Esophagus squamous epithelium (tissue), 5 donors: ENCODE data around the gene CSMD2. TPM values are rescaled to one million over a fixed set of nuclear protein-coding genes. Genes with fewer than 3 reads are reported as not detected.

ENCODE experiments used
- DNase-seq: peaks from one replicate; lab custom pipeline; 2025; lab: John Stamatoyannopoulos, UW
- H3K27ac ChIP-seq, 4 donors: fragments of 200-600 bp; sonication (generic); one replicate each; pipeline ENCODE4 v1.5.1; 2016 to 2019; ENCODE audit warnings: mild to moderate bottlenecking in 1 of 4
- H3K27me3 ChIP-seq, 4 donors: fragments of 200-600 bp; sonication (generic); 1 replicate in 3 of 4; 2 replicates in 1 of 4; pipeline versions ENCODE4 v1.5.1 to v1.6.0; 2017 to 2021; ENCODE audit warnings: antibody characterized with exemption in 1 of 4
- H3K36me3 ChIP-seq, 3 donors: fragments of 200-600 bp; sonication (generic); one replicate each; pipeline ENCODE4 v1.5.1; 2016 to 2019
- H3K4me1 ChIP-seq, 3 donors: fragments of 200-600 bp; sonication (generic); one replicate each; pipeline ENCODE4 v1.5.1; 2017 to 2019
- H3K4me3 ChIP-seq, 4 donors: fragments of 200-600 bp; sonication (generic); 1 replicate in 3 of 4; 2 replicates in 1 of 4; pipeline ENCODE4 v1.5.1; 2016 to 2019; ENCODE audit warnings: mild to moderate bottlenecking in 2 of 4, moderate library complexity in 1 of 4
- H3K9me3 ChIP-seq, 3 donors: fragments of 200-600 bp; sonication (generic); one replicate each; pipeline ENCODE4 v1.5.1; 2016 to 2019
- POLR2A ChIP-seq, 4 donors: fragments of 450-650 bp; IDR thresholded peaks; one replicate each; pipeline ENCODE4 v1.6.1; 2017; ENCODE audit warnings: antibody characterized with exemption in 4 of 4, mild to moderate bottlenecking in 4 of 4, moderate library complexity in 3 of 4
- WGBS, 2 donors: methylation state at CpG; one replicate each; pipeline ENCODE4 v1.1.5; 2018; 5-methylcytosine and 5-hydroxymethylcytosine counted together
- intact Hi-C: fragments of 100-400 bp; cut with DNase I; formaldehyde crosslinking; loops from one replicate; pipeline ENCODE4 v1.15.0; 2022
- total RNA-seq, 4 donors: library from RNA; depleted of rRNA; stranded (reverse); fragments of >200 nt; gene quantifications; one replicate each; pipeline ENCODE4 v1.1.0, GENCODE V29; 2016
- TF ChIP-seq, protein P1 (sequence below), 6 experiments: fragments of 450-650 bp in 4 of 6; fragments of 200-600 bp in 2 of 6; sonication (generic) in 2 of 6; IDR thresholded peaks; one replicate each; pipeline ENCODE4 v1.5.1; 2016 to 2019; ENCODE audit warnings: antibody characterized with exemption in 6 of 6, mild to moderate bottlenecking in 4 of 6, moderate library complexity in 4 of 6
- donor health status: DM: yes; HTN: yes; CAD: no.

Gene CSMD2
- under 1 TPM in 2 of 4 donors, not detected in 2; under 0.01 to 0.13 TPM for total RNA-seq

DNA sequence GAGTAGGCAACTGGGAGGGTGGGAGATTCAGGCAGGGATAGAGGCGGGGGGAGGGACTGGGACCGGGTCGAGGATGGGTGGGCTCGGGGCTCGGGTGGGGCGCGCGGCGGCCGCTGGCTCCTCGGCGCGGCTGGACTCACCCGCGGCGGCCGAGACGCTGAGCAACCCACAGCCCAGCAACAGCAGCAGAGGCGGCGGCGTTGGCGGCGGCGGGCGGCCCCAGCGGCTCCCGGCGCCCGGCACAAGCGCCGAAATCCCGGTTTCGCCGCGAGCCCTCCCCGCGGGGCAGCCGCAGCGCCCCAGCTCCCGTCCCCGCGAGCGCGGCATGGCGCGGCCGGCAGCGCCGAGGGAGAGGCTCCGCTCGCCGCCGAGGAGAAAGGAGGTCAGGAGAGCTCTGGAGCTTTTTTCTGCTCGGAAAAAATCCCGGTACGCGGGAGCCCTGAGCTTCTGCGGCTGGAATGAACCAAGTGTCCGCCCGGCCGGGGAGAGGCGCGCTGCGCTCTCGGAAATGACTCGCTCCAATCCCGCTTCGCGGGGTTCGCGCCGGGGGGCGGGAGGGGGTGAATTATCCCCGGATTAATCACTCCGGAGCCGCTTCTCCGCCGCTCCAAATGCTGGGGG is at the start of gene CSMD2:
TSS of gene CSMD2 (minus strand) at position 460 of the 621 bp plus-strand sequence. CDS start at position 327, 133 bp downstream.
- TF ChIP-seq, protein P1, sequence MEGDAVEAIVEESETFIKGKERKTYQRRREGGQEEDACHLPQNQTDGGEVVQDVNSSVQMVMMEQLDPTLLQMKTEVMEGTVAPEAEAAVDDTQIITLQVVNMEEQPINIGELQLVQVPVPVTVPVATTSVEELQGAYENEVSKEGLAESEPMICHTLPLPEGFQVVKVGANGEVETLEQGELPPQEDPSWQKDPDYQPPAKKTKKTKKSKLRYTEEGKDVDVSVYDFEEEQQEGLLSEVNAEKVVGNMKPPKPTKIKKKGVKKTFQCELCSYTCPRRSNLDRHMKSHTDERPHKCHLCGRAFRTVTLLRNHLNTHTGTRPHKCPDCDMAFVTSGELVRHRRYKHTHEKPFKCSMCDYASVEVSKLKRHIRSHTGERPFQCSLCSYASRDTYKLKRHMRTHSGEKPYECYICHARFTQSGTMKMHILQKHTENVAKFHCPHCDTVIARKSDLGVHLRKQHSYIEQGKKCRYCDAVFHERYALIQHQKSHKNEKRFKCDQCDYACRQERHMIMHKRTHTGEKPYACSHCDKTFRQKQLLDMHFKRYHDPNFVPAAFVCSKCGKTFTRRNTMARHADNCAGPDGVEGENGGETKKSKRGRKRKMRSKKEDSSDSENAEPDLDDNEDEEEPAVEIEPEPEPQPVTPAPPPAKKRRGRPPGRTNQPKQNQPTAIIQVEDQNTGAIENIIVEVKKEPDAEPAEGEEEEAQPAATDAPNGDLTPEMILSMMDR (IDR thresholded peaks at IDR 0.05), result no peak
- no peak for TF ChIP-seq POLR2A (IDR thresholded peaks at IDR 0.05)
- no peak within 1 kb of the TSS for H3K27ac ChIP-seq
- no peaks in the 10 kb centered on the region for H3K9me3 ChIP-seq
- H3K36me3 ChIP-seq, result no peaks in the 10 kb centered on the region
- 0 to 11% methylated on average over 20 to 26 of the region's 78 CpGs for WGBS, 2 donors
- no peak for DNase-seq
- peaks cover 11 to 100% (median 18%) of the 10 kb centered on the region in 4 donors for H3K27me3 ChIP-seq
- intact Hi-C loops, result loop anchor here (10.0 kb wide), 1 partner anchor 530 kb away; no protein-coding TSS in a partner anchor
- H3K4me3 ChIP-seq, result peak within 1 kb of the TSS; percentile 9 to 63 (median 41)
- H3K4me1 ChIP-seq, result peaks cover 30 to 46% (median 33%) of the 10 kb centered on the region in 3 donors

DNA sequence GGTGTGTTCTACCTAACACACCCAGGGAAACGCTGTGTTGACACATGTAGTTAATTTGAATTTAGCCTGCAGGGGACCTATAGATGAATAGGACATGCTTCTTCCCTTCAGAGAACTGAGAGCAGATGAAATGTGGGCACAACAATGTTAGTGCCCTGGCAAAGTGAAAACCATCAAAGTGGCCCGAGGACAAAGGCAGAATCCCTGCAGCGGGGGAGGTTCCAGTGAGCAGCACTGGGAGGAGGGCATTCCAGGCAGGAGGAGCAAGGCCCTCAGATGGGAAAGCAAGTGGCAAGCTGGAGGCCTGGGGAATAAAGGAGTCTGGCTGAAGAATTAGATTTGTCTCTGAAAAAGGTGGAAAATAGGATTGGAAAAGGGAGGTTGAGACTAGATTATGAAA is 48.9 kb upstream of the CSMD2 start:
- DNase-seq, result no peak
- Histone ChIP-seq H3K27ac (no peak overlapping the region), H3K4me3 (no peak overlapping the region), H3K9me3 (no peaks in the 10 kb centered on the region), H3K36me3 (no peaks in the 10 kb centered on the region), H3K4me1 (no peaks in the 10 kb centered on the region), H3K27me3 (peaks cover 0 to 60% (median 0%) of the 10 kb centered on the region in 4 donors)
- 40 to 43% methylated on average over 3 of the region's 3 CpGs for WGBS, 2 donors
- intact Hi-C loops, result no loop called here
- TF ChIP-seq, protein P1 (IDR thresholded peaks at IDR 0.05), result no peak
- no peak for TF ChIP-seq POLR2A (IDR thresholded peaks at IDR 0.05)

DNA sequence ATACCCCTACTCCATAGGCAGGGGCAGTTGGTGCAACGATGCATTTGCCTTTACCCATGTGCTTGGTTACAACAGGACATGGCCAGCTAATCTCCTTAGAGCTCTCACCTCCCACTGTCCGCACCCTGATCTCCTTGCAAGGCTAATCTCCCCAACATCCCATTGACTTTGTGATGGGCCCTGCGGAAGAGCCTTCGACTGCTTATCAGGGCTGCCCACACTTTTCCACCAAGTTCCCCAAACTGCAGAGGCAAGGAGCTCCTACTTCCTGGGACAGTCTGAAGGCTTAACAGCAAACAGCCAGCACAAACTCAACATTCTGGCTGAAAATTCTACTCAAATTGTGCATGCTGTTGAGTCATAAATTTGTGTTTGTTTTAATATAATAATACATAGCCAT is 47.6 kb upstream of the CSMD2 start:
- no peak overlapping the region for H3K27ac ChIP-seq
- H3K27me3 ChIP-seq, result peaks cover 0 to 67% (median 0%) of the 10 kb centered on the region in 4 donors
- H3K4me3 ChIP-seq, result no peak overlapping the region
- H3K4me1 ChIP-seq, result no peaks in the 10 kb centered on the region
- H3K9me3 ChIP-seq, result no peaks in the 10 kb centered on the region
- TF ChIP-seq, protein P1 (IDR thresholded peaks at IDR 0.05), result no peak
- no peak for TF ChIP-seq POLR2A (IDR thresholded peaks at IDR 0.05)
- 83 to 89% methylated on average over 4 of the region's 4 CpGs for WGBS, 2 donors
- no peak for DNase-seq
- no peaks in the 10 kb centered on the region for H3K36me3 ChIP-seq
- intact Hi-C loops, result no loop called here

DNA sequence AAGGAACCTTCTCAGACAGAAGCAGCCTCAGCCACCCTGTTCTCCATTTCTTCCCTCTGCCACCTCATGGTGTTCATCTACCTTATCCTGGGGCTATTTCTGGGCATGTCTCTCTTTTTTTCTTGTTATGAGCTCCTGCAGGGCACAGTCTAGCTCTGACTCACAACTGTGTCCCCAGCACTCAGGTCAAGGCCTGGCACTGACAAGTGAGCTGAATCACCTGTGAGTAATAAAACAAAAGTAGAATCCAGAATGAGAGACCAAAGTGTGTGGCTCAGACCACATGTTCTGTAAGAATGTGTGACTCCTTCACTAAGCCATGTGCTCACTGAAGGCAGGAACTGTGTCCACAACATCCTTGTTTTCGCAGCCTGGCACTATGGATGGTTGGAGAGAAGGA is 34.9 kb upstream of the CSMD2 start:
- intact Hi-C loops, result no loop called here
- Histone ChIP-seq H3K36me3 (no peaks in the 10 kb centered on the region), H3K4me3 (no peak overlapping the region), H3K9me3 (no peaks in the 10 kb centered on the region), H3K27me3 (peaks cover 0 to 55% (median 0%) of the 10 kb centered on the region in 4 donors), H3K4me1 (no peaks in the 10 kb centered on the region), H3K27ac (no peak overlapping the region)
- WGBS, 2 donors, result 40 to 60% methylated on average over 1 of the region's 1 CpG
- TF ChIP-seq, protein P1 (IDR thresholded peaks at IDR 0.05), result no peak
- no peak for TF ChIP-seq POLR2A (IDR thresholded peaks at IDR 0.05)
- DNase-seq, result no peak

DNA sequence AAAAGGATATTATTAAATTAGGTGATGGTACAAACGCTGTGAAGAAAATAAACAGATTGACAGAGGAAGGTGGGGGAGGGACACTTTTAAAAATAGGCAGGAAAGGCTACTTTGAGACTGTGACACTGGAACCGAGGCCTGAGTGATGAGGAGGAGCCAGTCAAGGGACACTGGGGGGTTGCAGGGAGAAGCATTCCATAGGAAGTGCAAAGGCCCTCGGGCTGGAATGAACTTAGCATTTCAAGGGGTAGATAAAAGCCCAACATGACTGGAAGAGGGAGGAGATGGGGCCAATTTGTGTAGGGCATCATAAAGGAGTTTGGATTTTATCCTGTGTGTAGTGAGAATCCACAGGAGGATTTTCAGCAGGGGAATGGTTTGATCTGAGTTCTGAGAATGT is 27.6 kb upstream of the CSMD2 start:
- WGBS, 2 donors, result 39 to 51% methylated on average over 3 of the region's 3 CpGs
- DNase-seq, result no peak
- Histone ChIP-seq H3K4me1 (no peaks in the 10 kb centered on the region), H3K27ac (no peak overlapping the region), H3K27me3 (peaks cover 0 to 54% (median 0%) of the 10 kb centered on the region in 4 donors), H3K36me3 (no peaks in the 10 kb centered on the region), H3K4me3 (no peak overlapping the region), H3K9me3 (peaks cover 0 to 5% (median 0%) of the 10 kb centered on the region in 3 donors)
- TF ChIP-seq, protein P1 (IDR thresholded peaks at IDR 0.05), result no peak
- no peak for TF ChIP-seq POLR2A (IDR thresholded peaks at IDR 0.05)
- intact Hi-C loops, result no loop called here
